Measurements from ENCODE around the gene SAMD10.

SAMD10 gene

DNA sequence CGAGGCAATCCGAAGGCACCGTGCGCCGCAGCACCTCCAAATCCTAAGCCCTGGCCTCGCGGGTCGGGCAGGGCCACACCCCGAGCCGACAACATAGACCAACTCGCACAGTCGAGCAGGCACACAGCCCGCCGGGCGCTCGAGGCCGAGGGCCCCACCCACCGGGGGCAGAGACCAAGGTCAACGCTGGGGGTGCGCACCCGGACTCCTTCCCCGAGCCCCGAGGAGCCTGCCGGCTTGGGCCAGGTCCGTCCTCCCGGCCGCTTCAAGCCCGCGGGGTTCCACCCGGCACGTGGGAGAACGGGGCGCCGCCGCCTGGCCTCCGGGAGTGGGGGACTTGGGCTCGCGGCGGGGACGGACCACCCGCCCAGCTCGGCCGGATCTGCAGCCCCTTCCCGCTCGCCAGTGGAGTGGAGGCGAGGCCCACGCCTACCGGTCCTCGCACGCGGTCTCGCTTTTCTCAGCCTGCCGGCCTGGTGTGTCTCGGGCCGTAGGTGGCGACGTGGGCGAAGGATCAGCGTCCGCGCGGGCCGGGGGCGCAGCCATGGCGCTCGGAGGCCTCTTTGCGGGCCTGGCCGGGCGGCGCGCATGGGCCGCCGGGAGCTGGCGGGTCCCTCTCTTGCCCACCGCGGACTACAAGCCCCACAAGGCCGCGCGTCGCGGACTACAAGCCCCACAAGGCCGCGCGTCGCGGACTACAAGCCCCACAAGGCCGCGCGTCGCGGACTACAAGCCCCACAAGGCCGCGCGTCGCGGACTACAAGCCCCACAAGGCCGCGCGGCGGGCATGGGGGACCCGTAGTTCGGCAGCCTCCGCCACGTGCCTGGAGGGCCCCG, 23.4 kb downstream of the SAMD10 start, which contains the start of gene UCKL1:
Gene UCKL1, minus strand, starts transcription at position 590 of the 837 bp plus-strand sequence. Its CDS starts 44 bp downstream, at position 546.
- DNase-seq, result peak; percentile 89

DNA sequence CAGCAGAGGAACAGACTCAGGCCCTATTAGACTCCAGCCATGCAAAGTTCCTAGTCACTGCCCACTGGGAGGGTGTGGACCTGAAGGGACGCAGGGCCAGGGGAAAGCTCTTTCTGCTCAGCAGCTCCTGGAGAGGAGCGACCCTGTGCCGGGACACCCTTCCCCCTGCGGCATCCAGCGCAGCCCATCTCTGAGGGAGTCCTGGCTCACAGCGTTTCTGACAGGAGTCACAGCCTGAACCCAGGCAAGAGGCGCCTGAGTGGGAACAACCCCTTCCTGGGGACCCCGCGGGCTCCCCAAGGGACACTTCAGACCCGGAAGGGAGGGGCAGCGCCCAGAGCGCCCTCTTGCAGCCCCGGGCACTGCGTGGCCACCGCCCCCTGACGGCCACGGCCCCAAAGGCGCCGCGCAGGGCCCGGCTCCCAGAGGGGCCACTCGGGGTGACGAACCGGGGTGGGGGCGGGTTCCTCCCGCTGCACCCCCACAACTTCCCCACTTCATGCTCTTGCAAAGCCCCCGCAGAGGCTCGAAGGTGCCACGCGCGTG, 24.1 kb downstream of the SAMD10 start:
- DNase-seq, result peak; percentile 26

DNA sequence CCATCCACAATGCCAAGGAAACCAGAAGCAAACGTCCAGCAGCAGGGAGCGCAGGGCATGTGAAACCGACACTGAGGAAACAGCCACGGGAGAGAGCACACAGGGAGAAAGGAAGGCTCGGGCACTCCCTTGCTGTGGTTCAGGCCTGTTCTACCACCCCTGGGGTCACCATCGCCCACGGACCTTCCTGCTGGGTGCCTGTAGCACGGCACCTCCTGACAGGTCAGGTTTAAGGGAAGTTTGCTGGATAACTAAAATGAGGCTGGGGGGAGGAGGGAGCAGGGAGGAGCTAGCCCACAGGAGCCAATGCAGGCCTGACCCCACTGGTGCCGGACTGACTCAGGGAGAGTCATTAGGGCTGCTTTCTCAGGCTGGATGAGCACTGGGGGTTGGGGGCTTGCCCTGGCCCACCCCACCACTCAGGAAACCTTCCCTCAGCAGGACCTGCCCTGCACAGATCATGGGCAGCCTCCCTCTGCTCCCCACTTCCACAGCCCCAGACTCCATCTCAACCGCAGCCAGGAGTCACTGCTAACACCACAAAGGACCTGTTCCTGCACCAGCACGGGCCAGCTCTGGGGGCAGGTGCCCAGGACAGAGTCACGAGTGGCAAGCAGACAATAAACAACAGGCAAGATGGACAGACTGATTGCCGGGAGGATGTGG, 25.5 kb downstream of the SAMD10 start:
- no peak for DNase-seq

DNA sequence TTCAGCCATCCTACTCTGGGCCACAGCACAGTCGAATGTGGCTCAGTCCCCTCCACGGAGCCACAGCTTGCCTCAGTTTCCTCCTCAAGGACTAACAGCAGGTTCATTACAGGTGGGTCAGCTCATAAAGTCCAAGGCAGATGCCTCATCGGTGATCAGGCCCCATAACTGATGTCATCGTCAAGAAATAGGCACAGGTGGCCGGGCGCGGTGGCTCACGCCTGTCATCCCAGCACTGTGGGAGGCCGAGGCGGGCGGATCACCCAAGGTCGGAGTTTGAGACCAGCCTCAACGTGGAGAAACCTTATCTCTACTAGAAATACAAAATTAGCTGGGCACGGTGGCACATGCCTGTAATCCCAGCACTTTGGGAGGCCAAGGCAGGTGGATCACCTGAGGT, 26.7 kb downstream of the SAMD10 start:
- no peak for DNase-seq

DNA sequence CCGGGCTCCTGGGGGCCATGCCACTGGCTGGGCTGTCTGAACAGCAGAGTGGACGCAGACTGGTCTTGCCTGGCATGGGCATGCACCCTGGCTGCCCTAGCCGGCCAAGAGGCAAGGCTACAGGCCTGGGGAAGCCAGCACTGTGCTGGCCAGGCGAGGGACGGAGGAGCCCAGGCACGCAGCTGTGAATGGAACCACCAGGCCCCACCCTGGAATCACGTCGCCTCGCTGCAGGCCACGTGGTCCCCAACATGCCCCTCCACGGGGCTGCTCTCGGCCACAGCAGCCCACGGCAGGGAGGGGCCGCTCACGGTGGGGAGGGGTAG, 27.3 kb downstream of the SAMD10 start:
- DNase-seq, result no peak

DNA sequence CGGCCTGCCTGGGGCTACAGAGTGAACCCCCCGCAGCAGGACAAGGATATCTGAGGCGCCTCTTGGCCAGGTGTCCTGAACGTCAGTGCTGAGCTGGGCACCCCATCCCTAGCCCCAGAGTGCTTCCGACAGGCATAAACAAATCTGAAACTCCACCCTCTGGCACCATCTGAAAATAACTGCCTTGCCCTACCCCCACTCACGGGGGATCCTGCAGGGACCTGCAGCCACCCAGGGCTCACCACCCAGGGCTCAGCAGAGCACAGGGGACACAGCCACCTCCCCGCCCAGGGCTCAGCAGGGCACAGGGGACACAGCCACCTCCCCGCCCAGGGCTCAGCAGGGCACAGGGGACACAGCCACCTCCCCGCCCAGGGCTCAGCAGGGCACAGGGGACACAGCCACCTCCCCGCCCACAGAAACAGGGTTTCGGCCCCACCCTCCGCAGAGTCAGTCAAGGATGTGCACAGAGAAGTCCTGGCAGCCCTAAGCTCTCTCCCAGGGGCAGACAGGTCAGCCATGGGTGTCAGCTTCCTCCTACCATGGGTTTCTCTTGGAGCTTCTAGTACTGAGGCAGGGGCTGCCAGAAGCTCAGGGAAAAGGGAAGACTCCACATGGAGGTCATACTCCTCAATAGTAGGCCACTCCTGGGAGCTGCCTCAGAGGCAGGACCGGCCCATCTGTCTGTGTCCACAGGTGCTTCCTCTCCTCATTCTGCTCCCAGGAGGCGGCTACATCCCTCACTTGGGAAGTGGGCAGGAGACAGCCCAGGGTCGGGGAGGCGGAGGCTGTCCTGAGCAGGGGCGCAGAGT, 27.8 kb downstream of the SAMD10 start:
- DNase-seq, result no peak

DNA sequence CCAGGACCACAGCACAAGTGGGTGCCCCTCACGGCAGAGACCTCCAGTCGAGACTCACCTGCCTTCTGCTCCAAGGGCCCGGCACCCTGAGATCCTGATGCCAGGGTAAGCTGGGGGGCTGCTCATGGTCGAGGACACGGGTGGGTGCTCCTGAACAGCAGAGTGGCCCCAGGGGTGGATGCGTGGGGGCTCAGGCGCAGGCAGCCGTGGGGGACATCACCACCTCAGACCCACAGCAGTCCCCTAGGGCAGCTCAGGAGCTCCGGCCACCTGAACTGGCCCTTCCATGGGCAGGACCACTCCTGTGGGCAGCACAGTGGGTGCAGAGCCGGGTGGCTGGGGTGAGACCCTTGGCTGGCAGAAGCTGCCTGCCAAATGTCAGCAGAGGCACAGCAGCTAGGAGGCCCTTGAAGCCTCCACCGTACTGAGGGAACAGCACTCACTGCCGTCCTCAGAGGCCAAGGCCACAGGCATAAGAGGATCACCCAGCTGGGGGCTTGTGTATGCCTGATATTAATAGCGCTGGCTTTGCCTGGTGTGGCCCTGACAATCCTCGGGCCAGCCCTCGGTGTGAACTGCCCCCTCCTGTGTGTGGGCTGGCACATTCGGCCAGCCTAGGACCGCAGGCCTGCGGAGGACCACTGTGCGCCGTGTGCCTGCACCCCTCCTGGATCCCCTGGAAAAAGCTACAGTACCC, 28.6 kb downstream of the SAMD10 start:
- no peak for DNase-seq

DNA sequence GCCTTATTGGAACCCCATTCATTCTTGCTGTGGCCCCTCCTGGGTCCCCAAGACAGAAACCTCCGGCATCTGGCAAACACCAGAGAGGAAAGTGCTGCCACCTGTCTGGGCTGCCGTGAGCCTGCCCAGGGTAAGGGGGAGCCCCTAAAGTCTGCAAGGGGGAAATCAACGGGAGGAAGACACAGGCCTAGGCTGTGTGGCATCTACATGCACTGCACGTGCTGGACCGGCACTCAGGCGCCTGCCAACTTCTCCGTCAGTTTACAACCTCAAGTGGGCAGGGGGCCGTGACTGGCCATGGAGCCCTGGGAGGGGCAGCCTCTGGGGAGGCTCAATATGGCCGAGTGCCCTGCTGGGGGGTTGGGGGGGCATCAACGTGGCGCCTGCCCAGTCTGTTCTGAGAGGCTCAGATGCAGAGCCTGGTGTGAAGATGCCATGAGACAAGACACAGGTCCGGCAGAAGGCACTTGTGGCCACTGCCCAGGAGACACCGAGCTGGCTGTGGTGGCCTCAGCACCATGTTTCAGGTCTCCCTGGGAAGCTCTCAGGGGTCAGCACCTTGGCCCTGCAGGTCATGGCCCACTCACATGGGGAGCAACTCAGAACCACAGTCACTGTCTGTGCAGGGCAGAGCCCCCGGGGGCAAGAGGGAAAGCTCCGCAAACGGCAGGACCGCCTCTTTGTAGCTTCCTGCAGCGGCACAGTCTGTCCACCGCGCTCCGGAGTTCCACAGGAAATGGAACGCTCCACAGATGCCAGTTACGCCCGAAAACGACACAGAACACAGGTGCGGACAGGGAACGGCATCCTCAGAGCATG, 31.6 kb downstream of the SAMD10 start:
- DNase-seq, result no peak

DNA sequence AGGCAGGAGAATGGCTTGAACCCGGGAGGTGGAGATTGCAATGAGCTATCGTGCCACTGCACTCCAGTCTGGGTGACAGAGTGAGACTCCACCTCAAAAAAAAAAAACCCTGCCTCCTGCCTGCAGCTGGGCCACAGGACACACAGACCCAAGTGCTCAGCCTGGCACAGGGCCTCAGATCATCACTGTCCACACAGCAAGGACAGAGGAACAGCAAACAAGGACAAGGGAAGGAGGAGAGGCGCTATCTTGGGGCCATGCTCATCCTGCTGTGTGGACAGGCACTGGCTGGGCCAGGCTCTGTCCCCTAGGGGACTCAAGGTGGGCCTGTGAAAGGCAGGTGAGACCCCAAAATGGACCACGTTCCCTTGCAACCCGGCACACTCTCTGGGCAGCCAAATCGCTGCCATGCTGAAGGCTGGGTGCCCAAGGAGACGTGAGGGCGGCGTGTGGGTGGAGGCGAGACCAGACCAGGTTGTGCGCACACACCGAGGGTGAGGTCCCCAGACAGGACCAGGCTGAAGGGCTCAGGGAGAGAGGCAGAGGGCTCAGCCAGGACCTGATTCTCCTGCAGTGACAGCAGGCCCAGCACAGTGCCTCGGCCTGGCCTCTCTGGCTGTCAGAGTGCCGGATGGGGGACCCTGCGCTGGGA, 32.3 kb downstream of the SAMD10 start:
- no peak for DNase-seq

DNA sequence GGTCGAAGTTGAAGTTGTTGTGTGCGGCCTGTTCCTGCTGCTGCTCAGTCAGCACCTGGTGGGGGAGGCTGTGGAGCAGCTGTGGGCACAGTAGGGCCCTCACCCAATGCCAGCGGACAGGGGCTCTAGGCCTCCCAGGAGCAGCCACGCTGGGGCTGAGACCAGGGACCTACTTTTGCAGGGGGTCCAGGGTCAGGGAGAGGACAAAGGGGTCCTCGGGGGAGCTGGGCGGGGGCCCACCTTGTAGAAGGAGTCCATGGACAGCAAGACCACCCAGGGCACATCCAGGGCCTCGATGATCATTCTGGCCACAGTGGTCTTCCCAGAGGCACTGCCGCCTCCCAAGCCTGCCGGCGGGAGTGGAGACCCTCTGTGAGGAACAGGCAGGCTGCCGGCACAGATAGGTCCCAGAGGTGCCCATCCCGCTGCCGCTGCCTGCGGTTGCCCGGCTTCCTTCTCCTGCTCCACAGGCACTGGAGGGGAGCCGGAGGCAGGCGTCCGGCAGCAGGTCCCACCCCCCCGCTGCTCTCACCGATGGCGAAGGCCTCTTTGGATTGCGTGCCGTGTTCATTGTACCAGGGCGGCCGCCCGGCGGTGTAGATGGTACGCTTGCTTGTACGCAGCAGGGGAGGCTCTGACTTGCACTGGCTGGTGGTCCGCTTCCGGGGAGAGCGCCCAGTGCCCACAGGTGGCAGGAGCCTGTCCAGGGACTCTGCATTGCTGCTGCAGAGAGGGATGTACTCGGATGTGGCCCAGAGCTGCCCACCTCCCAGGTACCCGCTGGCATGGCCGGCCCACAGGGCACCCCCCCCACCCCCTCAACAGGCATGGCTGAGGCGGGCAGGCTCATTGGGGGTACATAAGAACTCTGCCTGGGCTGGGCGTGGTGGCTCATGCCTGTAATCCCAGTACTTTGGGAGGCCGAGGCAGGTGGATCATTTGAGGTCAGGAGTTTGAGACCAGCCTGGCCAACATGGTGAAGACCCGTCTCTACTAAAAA, 33.2 kb downstream of the SAMD10 start:
- DNase-seq, result no peak

DNA sequence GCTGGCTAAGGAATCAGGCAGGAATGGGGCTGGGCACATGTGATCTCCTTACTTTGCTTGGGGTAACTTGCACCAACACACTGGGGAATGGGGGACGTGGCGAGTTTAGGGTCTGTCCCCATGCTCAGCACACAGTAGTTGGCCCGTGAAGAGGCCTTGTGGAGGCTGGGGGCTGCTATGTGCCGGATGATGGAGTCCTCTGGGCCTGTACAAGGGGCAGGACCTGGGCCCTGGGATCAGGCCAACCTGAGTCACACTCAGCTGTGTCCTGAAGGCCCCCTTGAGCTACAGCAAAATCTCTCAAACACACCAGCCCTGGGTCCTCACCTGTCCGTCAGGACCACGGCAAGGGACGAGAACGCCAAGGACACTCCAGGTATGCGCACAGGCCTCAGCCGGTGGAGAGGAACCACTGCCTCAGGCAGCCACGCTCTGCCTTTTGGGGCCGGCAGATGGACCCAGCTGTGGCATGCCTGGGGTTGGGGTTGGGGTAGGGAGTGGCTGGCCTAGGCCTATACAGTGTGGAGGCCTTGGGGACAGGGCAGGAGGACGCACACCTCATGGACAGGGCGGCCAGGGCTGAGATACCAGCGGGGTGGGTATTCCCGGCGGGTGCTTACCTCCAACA, 34.3 kb downstream of the SAMD10 start:
- no peak for DNase-seq

DNA sequence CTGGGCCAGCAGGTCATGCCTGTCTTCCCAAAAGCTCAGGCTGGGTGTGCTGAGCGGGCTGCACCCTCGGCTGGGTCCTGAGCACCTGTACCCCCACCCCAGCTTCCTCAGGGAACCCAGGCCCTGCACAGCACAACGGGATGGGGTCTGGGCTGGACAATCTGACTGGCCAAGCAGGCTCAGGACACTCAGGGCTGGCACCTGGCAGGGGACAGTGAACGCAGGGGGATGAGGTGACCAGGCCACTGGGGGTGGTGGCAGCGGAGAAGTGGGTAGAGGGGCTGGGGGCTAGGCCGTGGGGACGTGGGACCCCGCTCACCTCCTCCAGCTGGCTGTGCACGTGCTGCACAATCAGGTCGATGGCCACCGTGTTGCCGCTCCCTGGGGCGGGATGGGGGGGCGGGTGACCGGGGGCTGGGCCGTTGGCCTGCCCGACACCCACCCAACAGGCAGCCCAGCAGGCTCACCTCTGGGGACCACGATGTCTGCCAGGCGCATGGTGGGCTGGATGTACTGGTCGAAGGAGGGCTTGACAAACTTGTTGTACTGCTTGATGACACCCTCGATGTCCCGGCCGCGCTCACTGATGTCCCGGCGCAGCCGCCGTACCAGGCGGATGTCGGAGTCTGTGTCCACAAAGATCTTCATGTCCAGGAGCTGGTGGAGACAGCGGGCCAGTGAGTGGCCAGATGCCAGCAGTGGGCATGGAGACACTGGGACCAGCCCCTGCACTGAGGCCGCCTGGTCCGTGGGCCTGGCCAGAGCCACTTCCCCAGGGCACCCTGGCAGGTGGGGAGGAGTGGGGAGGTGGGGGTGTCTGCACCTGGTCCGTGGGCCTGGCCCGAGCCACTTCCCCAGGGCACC, 35.1 kb downstream of the SAMD10 start:
- no peak for DNase-seq

DNA sequence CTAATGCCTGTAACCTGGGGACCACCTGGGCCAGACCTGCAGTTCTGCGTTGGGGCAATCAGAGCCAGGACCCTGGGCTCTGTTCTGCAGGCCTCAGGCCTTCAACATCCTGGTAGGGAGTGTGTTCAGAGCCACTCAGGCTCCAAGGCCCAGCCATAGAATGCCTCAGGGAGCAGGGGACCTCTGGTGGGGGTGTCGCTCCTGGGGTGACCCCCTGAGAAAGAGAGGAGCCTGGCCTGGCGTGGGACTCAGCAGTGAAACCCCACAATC, 35.7 kb downstream of the SAMD10 start:
- DNase-seq, result no peak

DNA sequence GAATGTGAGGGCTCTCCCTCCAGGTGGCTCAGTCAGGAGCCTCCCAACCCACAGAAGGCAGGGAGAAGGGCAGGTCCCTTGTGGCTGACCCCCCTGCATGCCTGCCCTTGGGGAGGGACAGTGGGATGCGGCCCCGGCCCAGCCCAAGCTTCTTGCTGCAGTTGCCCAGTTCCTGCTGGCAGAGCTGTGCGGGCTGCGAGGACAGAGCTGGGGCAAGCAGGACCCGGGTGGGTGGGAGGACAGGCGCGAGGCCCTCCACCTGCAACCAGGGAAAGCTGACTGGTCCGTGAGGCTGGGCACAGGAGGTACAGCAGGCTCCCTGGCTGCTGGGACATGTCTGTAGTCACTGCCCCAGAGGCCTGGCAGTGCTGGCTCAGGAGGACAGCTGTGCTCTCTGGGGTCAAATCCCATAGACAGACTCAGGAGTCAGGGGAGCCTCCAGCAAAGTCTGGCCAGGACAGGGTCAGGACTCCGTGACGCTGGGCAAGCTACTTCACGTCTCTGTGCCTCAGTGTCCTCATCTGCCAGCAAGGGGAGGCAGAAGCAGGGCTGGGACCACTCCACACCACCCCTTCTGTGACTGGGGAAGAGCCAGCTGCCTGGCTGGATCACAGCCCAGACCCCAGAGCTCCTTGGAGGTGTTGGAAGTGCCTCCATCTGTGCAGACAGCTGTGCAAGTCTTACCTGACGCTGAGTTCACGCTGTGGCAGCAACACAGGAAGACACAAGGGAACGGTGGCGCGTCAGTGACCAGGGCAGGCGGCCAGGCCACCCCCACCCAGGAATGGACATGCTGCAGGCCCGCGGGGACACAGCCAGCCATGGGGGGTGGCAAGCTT, 36.3 kb downstream of the SAMD10 start:
- no peak for DNase-seq

DNA sequence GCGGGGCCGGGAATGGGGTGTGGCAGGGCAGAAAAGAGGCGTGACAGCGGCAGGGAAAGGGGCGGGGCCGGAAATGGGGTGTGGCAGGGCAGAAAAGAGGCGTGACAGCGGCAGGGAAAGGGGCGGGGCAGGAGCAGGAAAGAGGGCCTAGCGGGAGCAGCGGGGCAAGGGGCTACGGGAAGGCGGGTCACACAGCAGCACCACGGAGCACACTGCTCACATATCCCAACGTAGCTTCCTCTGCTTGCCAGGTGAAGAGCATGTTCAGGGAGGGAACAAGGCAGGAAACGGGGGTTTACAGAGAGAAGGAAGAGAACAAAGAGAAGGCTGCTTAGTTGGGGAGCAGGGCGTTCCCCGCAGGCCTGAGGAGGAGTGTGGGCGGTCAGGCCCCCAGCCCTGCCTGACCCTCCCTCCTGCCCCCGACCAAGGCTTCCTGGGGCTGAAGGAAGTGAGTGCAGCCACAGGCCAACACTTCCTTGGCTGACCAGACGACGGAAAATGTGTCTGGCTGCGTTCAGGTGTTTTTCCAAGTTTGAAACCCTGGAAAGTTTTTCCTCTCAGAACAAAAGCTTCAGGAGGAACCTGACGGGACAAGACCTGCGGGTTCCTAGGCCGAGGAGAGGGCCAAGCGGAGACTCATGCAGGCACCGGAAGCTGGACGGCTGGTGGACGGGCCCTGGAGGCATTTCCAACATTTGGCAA, 37.0 kb downstream of the SAMD10 start:
- DNase-seq, result peak; percentile 33

DNA sequence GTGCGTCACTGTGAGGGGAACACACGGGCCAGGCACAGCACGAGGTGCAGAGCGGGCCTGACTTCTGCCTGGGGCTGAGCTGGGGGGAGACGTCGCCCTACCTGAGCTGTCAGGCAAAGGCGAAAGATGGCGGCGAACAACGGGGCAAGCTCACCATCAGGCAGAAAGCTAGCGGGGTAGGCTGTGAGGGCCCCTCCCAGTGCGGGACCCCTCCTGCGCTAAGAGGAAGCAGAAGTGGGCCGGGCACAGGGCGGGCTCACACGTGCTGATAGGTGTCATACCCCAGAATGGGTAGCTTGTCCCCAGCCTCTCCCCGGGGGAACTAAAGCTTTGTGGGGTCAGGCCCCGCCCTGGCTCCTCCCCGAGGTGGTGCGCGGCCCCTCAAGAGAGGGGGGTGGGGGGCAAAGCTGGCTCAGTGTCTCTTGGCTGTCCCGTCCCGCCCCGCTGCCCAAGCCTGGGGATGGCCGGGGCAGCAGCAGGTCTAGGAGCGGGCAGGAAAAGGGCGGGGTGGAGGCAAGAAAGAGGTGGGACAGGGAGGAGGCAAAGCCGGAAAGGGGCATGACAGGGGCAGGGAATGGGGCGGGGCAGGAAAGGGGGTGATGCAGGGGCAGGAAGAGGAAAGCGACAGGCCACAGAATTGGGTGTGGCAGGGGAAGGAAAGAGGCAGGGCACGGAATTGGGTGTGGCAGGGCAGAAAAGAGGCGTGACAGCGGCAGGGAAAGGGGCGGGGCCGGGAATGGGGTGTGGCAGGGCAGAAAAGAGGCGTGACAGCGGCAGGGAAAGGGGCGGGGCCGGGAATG, 38.0 kb downstream of the SAMD10 start:
- peak; percentile 22 for DNase-seq
